ENCODE data around the gene IGBP1.
"Not testable (repeated sequence)": the region's sequence is repeated elsewhere in the genome, so short reads cannot be mapped to it uniquely, and the experiment has no call there.

Gene IGBP1

GRCh38 chrX:70168238-70169188, 35.3 kb downstream of the IGBP1 start:
- DNase-seq (ENCODE audit: low spot score), result peak; percentile 12

- DNase-seq (ENCODE audit: low spot score), result no peak
Measured at GRCh38 chrX:70169281-70169680, 36.0 kb downstream of the IGBP1 start.

- DNase-seq (ENCODE audit: low spot score), result no peak
Measured at GRCh38 chrX:70171624-70172023, 38.4 kb downstream of the IGBP1 start.

- DNase-seq (ENCODE audit: low spot score), result no peak
Measured at GRCh38 chrX:70172221-70172620, 39.0 kb downstream of the IGBP1 start.

- no peak for DNase-seq (ENCODE audit: low spot score)
Measured at GRCh38 chrX:70172964-70173363, 39.7 kb downstream of the IGBP1 start.

- no peak for DNase-seq (ENCODE audit: low spot score)
Measured at GRCh38 chrX:70174754-70175153, 41.5 kb downstream of the IGBP1 start.

- no peak for DNase-seq (ENCODE audit: low spot score)
Measured at GRCh38 chrX:70175338-70175737, 42.1 kb downstream of the IGBP1 start.

- no peak for DNase-seq (ENCODE audit: low spot score)
Measured at GRCh38 chrX:70176938-70177533, 43.8 kb downstream of the IGBP1 start, which contains the start of gene DGAT2L6. Gene DGAT2L6 (plus strand): TSS chrX:70177483. CDS start chrX:70177583, 100 bp downstream.

GRCh38 chrX:70183091-70183490, 49.8 kb downstream of the IGBP1 start:
- DNase-seq (ENCODE audit: low spot score), result no peak

GRCh38 chrX:70190225-70190624, 57.0 kb downstream of the IGBP1 start:
- DNase-seq (ENCODE audit: low spot score), result no peak

- DNase-seq (ENCODE audit: low spot score), result peak; percentile 37
Measured at GRCh38 chrX:70196961-70197720, 63.9 kb downstream of the IGBP1 start.

GRCh38 chrX:70201732-70202131, 68.5 kb downstream of the IGBP1 start:
- DNase-seq (ENCODE audit: low spot score), result no peak

- DNase-seq (ENCODE audit: low spot score), result no peak
Measured at GRCh38 chrX:70208479-70208878, 75.2 kb downstream of the IGBP1 start.

- DNase-seq (ENCODE audit: low spot score), result not testable (repeated sequence)
Measured at GRCh38 chrX:70209570-70209969, 76.3 kb downstream of the IGBP1 start.
